Measurements from ENCODE around the gene AIF1. TPM values are rescaled to one million over a fixed set of nuclear protein-coding genes. Genes with fewer than 3 reads are reported as not detected.

AIF1 gene
- total RNA-seq, 4 donors from 2014 or later = 30.9 to 177 (median 76.2) TPM

GRCh38 chr6:31574106-31575061, 40.6 kb upstream of the AIF1 start:
- TF ChIP-seq CTCF (IDR thresholded peaks at IDR 0.05; ENCODE audit: low read depth) = no peak

GRCh38 chr6:31575335-31575901, 39.6 kb upstream of the AIF1 start, which contains the start of gene TNF:
TSS of gene TNF (plus strand) at chr6:31575565. CDS start at chr6:31575742, 177 bp downstream.
- TF ChIP-seq CTCF (IDR thresholded peaks at IDR 0.05; ENCODE audit: low read depth) = no peak

GRCh38 chr6:31575952-31576685, 38.9 kb upstream of the AIF1 start:
- TF ChIP-seq CTCF (IDR thresholded peaks at IDR 0.05; ENCODE audit: low read depth) = no peak

GRCh38 chr6:31576897-31577578, 38.0 kb upstream of the AIF1 start:
- no peak for TF ChIP-seq CTCF (IDR thresholded peaks at IDR 0.05; ENCODE audit: low read depth)

- TF ChIP-seq CTCF (IDR thresholded peaks at IDR 0.05; ENCODE audit: low read depth) = no peak
These were observed 37.5 kb upstream of the AIF1 start for GRCh38 chr6:31577579-31577966.

GRCh38 chr6:31578184-31579118, 36.6 kb upstream of the AIF1 start:
- TF ChIP-seq CTCF (IDR thresholded peaks at IDR 0.05; ENCODE audit: low read depth) = no peak

All from subcutaneous adipose tissue (tissue), 4 donors.